GM12874 (cell line): ENCODE measurements around the gene AUP1.

Experiments used
- TF ChIP-seq, protein P1 (sequence below): IDR thresholded peaks from 2 replicates; pipeline ENCODE4 v1.5.1; 2011; ENCODE audit warnings: low read depth, mild to moderate bottlenecking, control low read depth, low read length, moderate library complexity; ENCODE audit not compliant: insufficient read depth

Gene AUP1

DNA sequence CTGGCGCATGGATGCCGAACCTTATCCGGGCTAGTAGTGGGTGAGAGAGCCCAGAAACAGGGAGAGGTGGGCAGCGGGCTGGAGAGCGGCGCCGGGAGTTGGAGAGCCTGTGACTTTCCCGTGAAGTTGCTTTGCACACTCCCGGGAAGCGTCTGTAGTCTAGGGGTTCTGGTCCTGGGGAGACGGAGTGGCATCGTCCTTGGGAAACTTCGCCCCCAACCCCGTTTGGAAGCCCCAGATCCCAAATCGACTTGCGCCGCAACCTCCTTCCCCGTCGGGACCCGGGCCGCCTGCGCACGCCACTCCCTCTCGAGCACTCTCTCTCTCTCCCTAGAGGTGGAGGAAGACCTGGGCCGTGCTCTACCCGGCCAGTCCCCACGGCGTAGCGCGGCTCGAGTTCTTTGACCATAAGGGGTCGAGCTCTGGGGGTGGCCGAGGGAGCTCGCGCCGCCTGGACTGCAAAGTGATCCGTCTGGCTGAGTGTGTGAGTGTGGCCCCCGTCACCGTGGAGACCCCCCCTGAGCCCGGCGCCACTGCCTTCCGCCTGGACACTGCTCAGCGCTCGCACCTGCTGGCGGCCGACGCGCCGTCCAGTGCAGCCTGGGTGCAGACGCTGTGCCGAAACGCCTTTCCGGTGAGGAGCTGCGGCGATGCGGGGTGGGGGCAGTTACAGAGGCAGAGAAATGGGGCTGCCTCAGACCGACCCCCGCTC, 25.5 kb upstream of the AUP1 start:
- TF ChIP-seq, protein P1, sequence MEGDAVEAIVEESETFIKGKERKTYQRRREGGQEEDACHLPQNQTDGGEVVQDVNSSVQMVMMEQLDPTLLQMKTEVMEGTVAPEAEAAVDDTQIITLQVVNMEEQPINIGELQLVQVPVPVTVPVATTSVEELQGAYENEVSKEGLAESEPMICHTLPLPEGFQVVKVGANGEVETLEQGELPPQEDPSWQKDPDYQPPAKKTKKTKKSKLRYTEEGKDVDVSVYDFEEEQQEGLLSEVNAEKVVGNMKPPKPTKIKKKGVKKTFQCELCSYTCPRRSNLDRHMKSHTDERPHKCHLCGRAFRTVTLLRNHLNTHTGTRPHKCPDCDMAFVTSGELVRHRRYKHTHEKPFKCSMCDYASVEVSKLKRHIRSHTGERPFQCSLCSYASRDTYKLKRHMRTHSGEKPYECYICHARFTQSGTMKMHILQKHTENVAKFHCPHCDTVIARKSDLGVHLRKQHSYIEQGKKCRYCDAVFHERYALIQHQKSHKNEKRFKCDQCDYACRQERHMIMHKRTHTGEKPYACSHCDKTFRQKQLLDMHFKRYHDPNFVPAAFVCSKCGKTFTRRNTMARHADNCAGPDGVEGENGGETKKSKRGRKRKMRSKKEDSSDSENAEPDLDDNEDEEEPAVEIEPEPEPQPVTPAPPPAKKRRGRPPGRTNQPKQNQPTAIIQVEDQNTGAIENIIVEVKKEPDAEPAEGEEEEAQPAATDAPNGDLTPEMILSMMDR, result no peak

DNA sequence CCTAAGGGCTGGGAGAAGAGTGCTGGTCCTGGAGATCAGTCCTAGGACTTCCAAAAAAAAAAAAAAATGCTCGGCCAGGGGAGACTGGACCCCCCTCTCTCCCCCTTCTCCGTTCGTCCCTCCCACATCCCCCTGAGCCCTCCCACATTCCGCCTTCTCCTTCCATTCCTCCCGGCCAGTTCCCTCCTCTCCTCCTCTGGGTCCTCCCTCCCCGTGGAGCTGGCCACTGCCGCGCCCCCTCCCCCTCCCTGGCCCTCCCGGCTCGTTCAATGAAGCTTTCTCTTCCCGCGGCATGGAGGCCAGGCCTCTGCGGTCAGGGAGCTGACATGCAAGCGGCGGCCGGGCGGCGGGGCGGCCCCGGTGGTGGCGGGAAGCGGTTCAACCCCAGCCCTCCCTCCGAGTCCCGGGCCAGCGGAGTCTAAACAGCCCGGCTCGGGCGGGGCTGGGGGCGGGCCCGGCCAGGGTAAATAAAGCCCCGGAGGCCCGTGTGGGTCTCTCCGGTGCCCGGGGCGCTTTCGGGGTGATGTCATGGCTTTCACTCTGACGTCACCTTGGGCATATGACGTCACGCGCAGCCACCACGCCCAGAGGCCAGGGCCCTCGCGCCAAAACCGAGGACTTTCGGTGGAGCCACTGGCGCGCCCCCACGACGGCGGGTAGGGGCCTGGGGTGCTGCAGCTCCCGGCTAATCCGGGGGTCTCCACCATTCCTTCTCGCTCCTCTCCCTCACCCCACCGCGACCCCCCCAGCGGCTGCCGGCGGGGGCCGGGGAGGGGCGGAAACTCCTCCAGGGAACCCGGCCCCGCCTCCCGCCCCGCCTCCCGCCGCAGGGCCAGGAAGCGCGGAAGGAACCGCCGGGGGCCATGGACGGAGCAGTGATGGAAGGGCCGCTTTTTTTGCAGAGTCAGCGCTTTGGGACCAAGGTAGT, 24.6 kb upstream of the AUP1 start, which contains the start of the genes DOK1 and LOXL3:
Gene DOK1, plus strand, starts transcription at position 829 of the 928 bp plus-strand sequence. Its CDS starts 35 bp downstream, at position 864.
Gene LOXL3, minus strand, starts transcription at position 51 of the 928 bp plus-strand sequence. CDS start 1,308 bp downstream, outside the sequence.
- TF ChIP-seq, protein P1, result no peak

DNA sequence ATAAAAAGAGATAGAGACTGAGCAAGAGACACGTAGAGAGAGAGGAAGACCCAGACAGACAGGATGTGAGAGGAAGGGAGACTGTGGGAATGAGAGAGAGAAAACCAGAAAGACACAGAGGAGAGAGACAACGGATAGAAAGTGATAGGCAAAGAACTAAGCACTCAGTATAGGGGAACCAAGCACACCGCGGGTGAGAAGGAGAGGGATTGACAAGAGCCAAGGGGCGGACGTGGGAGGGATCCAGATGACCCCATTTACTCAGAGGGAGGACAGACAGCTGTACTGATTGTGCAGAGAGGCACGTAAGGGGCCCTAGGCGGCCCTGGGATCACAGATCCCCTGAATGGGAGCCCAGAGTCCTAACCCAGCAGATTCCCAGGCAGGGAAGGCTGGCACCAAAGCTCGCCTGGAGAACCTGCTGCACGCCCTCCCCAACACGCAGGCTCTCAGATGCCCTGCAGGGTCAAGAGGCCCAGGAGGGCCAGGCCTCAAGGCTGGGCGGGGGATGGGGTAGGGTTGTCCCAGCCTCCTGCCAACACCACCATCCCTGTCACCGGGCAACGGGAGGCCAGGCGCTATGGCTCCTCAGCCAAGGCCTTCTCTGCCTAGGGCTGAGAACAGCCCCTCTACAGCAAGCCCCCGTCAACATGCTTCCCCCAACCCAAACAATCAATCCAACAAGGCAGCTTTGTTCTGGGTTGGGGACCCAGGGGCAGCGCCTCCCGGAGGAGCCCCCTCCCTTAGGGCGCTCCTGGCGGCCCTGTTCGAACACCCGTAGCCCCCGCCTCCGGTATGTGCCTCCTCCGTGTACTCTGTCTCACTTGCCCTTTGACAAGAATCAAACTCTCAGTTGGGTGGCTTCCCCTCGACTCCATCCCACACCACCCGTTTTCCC, 23.7 kb upstream of the AUP1 start:
- TF ChIP-seq, protein P1, result no peak

DNA sequence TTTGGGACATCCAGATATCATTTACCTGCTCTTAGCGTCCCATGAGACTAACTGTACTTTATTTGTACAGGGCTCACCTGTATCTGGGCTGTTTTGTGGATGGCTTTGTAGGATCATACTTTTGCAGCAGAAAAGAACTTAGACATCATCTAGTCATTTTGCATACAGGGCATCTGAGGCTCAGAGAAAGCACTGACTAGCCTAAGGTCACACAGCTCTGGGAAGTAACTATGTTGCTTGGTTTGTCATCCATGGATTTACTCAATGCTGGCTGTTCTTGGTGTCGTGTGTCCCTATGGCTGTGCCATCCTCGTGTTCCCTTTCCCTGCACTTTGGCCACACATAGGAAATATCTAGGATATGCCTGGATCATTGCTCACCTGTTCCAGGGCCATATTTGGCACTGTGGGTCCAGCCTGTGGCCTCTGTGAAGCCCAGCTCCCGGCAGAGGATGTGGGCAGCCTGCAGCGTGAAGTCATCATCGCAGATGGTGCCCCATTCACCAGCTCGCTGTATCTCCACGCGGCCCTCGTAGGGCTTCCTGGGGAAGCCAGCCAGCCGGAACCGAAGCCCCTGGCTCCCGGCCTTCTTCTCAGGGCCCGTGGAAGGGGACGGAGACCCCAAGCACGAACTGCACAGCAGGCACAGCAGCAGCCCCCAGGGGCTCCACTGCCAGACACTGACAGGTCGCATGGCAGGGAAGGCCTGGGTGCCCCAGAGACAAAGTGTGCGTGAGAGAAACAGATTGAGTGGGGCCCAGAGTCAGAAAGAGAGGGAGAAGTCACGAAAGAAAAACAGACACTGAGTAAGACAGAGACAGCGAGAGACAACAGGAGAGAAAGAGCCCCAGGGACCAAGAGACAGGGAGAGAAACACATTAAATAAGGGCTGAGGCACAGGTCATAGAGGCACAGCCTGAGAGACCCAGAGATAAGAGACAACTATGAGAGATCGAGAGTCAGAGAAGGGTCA, 22.7 kb upstream of the AUP1 start:
- TF ChIP-seq, protein P1, result no peak

DNA sequence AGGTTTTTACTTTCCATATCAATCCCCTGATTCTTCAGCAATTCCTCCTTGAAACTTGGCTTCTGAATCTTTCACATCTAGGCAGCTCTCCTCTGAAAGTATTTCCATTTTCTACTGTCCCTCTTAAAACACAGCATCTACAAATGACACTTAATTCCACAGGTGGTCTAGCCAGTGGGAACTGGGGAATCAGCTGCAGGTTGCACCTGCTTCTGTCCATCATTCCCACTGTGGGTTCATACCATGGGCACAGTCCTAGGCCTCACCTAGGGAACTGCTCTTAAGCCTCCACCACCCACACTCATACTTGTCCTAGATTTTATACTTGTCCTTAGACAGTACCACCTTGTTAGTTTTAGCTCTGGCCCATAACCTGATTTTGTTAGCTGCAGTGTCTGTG, 22.0 kb upstream of the AUP1 start:
- TF ChIP-seq, protein P1, result no peak

DNA sequence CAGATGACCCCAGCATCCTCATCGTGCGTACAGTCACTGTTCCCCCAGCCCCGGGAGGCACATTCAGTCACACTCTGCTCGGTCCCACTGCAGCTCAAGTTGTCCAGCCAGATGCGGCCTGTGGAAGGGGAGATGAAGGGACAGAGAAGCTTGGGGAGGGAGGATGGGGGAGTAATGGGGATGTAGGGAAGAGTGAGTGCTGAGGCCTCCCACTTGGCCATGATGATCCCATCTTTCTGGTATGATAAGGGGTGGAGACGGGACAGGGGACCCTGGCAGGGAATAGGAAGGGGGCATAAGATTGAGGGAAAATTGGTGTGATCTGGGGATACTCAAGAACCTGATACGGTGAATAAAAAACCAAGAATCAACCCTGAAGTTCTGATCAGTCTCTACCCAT, 20.7 kb upstream of the AUP1 start:
- TF ChIP-seq, protein P1, result no peak
